Hepatocyte (in vitro differentiated cells): Measurements from ENCODE around the gene LIMK2. TPM values are rescaled to one million over a fixed set of nuclear protein-coding genes. Genes with fewer than 3 reads are reported as not detected.
A peak's percentile ranks its signal among the peaks of the same experiment; 100 is the strongest.

Experiments
- DNase-seq: peaks from one replicate; pipeline ENCODE4 v3.0.0-alpha.2; 2016; ENCODE audit warnings: low spot score
- H2AFZ ChIP-seq: fragments of 200-600 bp; sonication (generic); 2 replicates; pipeline ENCODE4 v1.6.0; 2016; ENCODE audit warnings: antibody characterized with exemption, mild to moderate bottlenecking
- H3K27ac ChIP-seq: fragments of 200-600 bp; sonication (generic); 2 replicates; pipeline ENCODE4 v1.5.1; 2016; ENCODE audit warnings: mild to moderate bottlenecking
- H3K27me3 ChIP-seq: fragments of 200-600 bp; sonication (generic); 2 replicates; pipeline ENCODE4 v1.6.1; 2016
- H3K36me3 ChIP-seq: fragments of 200-600 bp; sonication (generic); replicated peaks from 2 replicates; pipeline ENCODE4 v1.5.1; 2016; ENCODE audit warnings: low read depth; ENCODE audit not compliant: insufficient read depth
- H3K4me1 ChIP-seq: fragments of 200-600 bp; sonication (generic); 2 replicates; pipeline ENCODE4 v1.5.1; 2016; ENCODE audit warnings: mild to moderate bottlenecking, moderate library complexity; ENCODE audit not compliant: insufficient read depth
- H3K4me2 ChIP-seq: fragments of 200-600 bp; sonication (generic); 2 replicates; pipeline ENCODE4 v1.6.0; 2016
- H3K4me3 ChIP-seq: fragments of 200-600 bp; sonication (generic); 2 replicates; pipeline ENCODE4 v1.5.1; 2016; ENCODE audit warnings: mild to moderate bottlenecking
- H3K79me2 ChIP-seq: fragments of 200-600 bp; sonication (generic); 2 replicates; pipeline ENCODE4 v1.6.0; 2017; ENCODE audit warnings: mild to moderate bottlenecking
- H3K9me2 ChIP-seq: fragments of 200-600 bp; sonication (generic); replicated peaks from 2 replicates; pipeline ENCODE4 v1.6.0; 2017; ENCODE audit warnings: mild to moderate bottlenecking; ENCODE audit not compliant: insufficient read depth
- H3K9me3 ChIP-seq: fragments of 200-600 bp; sonication (generic); 2 replicates; pipeline ENCODE4 v1.5.1; 2016; ENCODE audit warnings: low read depth, mild to moderate bottlenecking
- H4K20me1 ChIP-seq: fragments of 200-600 bp; sonication (generic); 2 replicates; pipeline ENCODE4 v1.6.0; 2016; ENCODE audit warnings: mild to moderate bottlenecking; ENCODE audit not compliant: insufficient read depth, poor library complexity, severe bottlenecking
- CTCF ChIP-seq: fragments of 200-600 bp; sonication (generic); IDR thresholded peaks from 2 replicates; pipeline ENCODE4 v1.5.1; 2016; ENCODE audit warnings: antibody characterized with exemption, mild to moderate bottlenecking; ENCODE audit not compliant: poor library complexity
- EZH2 ChIP-seq: fragments of 200-600 bp; sonication (generic); IDR thresholded peaks from 2 replicates; pipeline ENCODE4 v1.6.1; 2016; ENCODE audit warnings: antibody characterized with exemption, mild to moderate bottlenecking, borderline replicate concordance
- EZH2phosphoT487 ChIP-seq: fragments of 200-600 bp; sonication (generic); IDR thresholded peaks from one replicate; pipeline ENCODE4 v1.6.1; 2018; ENCODE audit warnings: antibody characterized with exemption, mild to moderate bottlenecking, low read depth, moderate library complexity; ENCODE audit not compliant: unreplicated experiment, severe bottlenecking
- WGBS: methylation state at CpG from one replicate; pipeline ENCODE4 v1.1.6; 2016; ENCODE audit warnings: low lambda C conversion rate; ENCODE audit errors: missing lambda C conversion rate; 5-methylcytosine and 5-hydroxymethylcytosine counted together
- polyA plus RNA-seq: library from polyadenylated mRNA; unstranded; fragments of >200 nt; fragmentation: Nextera tagmentation; extraction: Ambion mirVana; gene quantifications from 2 replicates; pipeline ENCODE4 v1.2.1, GENCODE V29; 2016
- total RNA-seq: library from RNA; depleted of rRNA; stranded (reverse); fragments of >200 nt; gene quantifications from 2 replicates; pipeline ENCODE4 v1.2.3, GENCODE V29; 2014

The LIMK2 gene
- total and polyA plus RNA-seq, 2 experiments from 2014 or later: 45.9 to 49.9 TPM

DNA sequence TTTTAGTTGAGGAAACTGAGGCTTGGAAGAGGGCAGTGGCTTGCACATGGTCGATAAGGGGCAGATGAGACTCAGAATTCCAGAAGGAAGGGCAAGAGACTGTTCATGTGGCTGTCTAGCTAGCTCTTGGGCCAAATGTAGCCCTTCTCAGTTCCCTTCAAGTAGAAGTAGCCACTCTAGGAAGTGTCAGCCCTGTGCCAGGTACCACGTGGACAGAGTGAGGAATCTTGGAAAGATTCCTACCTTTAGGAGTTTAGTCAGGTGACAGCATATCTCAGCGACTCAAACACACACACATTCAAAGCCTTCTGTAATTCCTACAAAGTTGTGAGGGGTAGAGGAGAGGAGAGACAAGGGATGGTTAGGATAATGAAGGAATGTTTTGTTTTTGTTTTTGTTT, 61.9 kb downstream of the LIMK2 start:
- no peak overlapping the region for H3K4me2 ChIP-seq
- H3K9me2 ChIP-seq: no peaks in the 10 kb centered on the region
- H3K27ac ChIP-seq: peak overlapping the region; percentile 76
- TF ChIP-seq CTCF (no peak), EZH2 (no peak), EZH2phosphoT487 (no peak)
- 93% methylated on average over 3 of the region's 3 CpGs for WGBS
- H3K27me3 ChIP-seq: no peaks in the 10 kb centered on the region
- no peaks in the 10 kb centered on the region for H3K9me3 ChIP-seq
- H2AFZ ChIP-seq: no peak overlapping the region
- H3K4me1 ChIP-seq: peaks cover 19% of the 10 kb centered on the region
- no peak for DNase-seq
- no peaks in the 10 kb centered on the region for H3K79me2 ChIP-seq
- H4K20me1 ChIP-seq: no peaks in the 10 kb centered on the region
- no peak overlapping the region for H3K4me3 ChIP-seq
- peaks cover 4% of the 10 kb centered on the region for H3K36me3 ChIP-seq

DNA sequence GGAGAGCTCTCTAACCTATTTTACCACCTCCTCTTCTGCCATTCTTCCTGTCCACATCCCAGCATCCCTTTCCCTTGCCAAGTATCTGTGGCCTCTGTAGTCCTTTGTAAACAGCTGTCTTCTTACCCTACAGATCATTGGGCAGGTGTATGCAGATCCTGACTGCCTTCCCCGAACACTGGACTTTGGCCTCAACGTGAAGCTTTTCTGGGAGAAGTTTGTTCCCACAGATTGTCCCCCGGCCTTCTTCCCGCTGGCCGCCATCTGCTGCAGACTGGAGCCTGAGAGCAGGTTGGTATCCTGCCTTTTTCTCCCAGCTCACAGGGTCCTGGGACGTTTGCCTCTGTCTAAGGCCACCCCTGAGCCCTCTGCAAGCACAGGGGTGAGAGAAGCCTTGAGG, 62.9 kb downstream of the LIMK2 start:
- Histone ChIP-seq H3K27me3 (no peaks in the 10 kb centered on the region), H3K4me2 (no peak overlapping the region), H2AFZ (no peak overlapping the region), H3K27ac (peak overlapping the region; percentile 76), H3K4me3 (no peak overlapping the region), H3K9me2 (no peaks in the 10 kb centered on the region), H4K20me1 (no peaks in the 10 kb centered on the region), H3K9me3 (no peaks in the 10 kb centered on the region), H3K79me2 (no peaks in the 10 kb centered on the region), H3K36me3 (peaks cover 4% of the 10 kb centered on the region), H3K4me1 (peaks cover 19% of the 10 kb centered on the region)
- WGBS: 65% methylated on average over 6 of the region's 6 CpGs
- TF ChIP-seq EZH2 (no peak), CTCF (no peak), EZH2phosphoT487 (no peak)
- peak; percentile 40 for DNase-seq

DNA sequence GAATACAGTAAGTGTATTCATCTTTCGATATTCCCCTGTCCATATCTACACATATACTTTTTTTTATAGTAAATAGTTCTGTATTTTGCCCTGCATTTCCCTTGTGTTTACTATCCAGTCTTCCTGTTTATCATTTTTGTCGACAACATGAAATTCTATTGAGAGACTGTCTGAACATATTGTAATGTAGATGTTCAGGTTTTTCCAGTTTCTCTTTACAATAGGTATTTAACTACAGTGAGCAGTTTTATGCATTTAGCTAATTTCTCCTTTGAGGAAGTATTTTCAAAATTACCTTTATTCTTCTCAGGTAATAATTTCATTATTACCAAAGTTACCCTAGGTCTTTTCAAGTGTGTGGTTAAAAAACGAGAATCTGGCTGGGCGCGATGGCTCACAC, 63.5 kb downstream of the LIMK2 start:
- TF ChIP-seq EZH2: no peak
- TF ChIP-seq EZH2phosphoT487: no peak
- TF ChIP-seq CTCF: no peak

More for the DNA sequence above, 63.5 kb downstream of the LIMK2 start:
- H2AFZ ChIP-seq: no peak overlapping the region
- WGBS: 75% methylated on average over 5 of the region's 5 CpGs
- no peak for DNase-seq
- no peak overlapping the region for H3K4me2 ChIP-seq
- peaks cover 4% of the 10 kb centered on the region for H3K36me3 ChIP-seq
- H3K4me1 ChIP-seq: peaks cover 19% of the 10 kb centered on the region
- peak overlapping the region; percentile 76 for H3K27ac ChIP-seq
- no peaks in the 10 kb centered on the region for H4K20me1 ChIP-seq
- no peaks in the 10 kb centered on the region for H3K27me3 ChIP-seq
- H3K79me2 ChIP-seq: no peaks in the 10 kb centered on the region
- H3K9me3 ChIP-seq: no peaks in the 10 kb centered on the region
- H3K4me3 ChIP-seq: no peak overlapping the region
- no peaks in the 10 kb centered on the region for H3K9me2 ChIP-seq
